Stomach smooth muscle (tissue), 2 donors: ENCODE measurements around the gene NBEA.

Experiments used
- H3K27ac ChIP-seq: one replicate; pipeline ENCODE4 v1.7.0; 2013; ENCODE audit warnings: mild to moderate bottlenecking, low read length, inconsistent platforms
- H3K27me3 ChIP-seq, 2 donors: one replicate each; pipeline ENCODE4 v1.7.0; 2013; ENCODE audit warnings: low read length in 2 of 2; ENCODE audit not compliant: insufficient read depth in 2 of 2, control insufficient read depth in 1 of 2
- H3K36me3 ChIP-seq, 2 donors: one replicate each; pipeline ENCODE4 v1.7.0; 2013; ENCODE audit warnings: low read length in 2 of 2; ENCODE audit not compliant: control insufficient read depth in 2 of 2, insufficient read depth in 2 of 2
- H3K4me1 ChIP-seq: one replicate; pipeline ENCODE4 v1.7.0; 2013; ENCODE audit warnings: low read length; ENCODE audit not compliant: control insufficient read depth, insufficient read depth
- H3K4me3 ChIP-seq, 2 donors: one replicate each; pipeline ENCODE4 v1.7.0; 2013; ENCODE audit warnings: low read length in 2 of 2
- H3K9ac ChIP-seq, 2 donors: one replicate each; pipeline ENCODE4 v1.7.0; 2013; ENCODE audit warnings: low read length in 2 of 2, mild to moderate bottlenecking in 1 of 2
- H3K9me3 ChIP-seq, 2 donors: one replicate each; pipeline ENCODE4 v1.7.0; 2013; ENCODE audit warnings: low read length in 2 of 2; ENCODE audit not compliant: control insufficient read depth in 2 of 2
- donor health status: healthy.
- donor health status: Pancreatic carcinoma.

Gene NBEA

DNA sequence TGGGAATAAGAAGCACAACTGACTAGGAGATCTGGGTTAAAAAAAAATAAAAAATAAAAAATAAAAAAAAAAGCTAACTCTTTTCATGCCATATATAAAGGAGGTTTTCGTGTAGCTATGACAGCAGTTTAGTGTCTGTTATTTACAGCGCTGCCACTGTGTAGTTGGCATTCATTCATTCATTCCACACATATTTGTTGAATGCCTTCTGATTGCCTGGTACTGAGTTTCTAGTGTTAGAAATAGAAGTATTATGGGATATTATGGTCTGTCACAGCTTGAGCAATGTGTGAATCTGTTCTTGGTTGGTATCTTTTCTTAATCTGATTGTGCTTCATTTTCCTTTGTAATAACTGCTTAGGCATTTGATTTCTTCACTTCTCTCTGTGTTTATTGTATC, 237.4 kb downstream of the NBEA start:
- Histone ChIP-seq H3K27me3 (no peaks in the 10 kb centered on the region), H3K36me3 (peaks cover 8% of the 10 kb centered on the region in 2 donors), H3K9me3 (no peaks in the 10 kb centered on the region), H3K4me3 (no peak overlapping the region), H3K4me1 (no peaks in the 10 kb centered on the region), H3K9ac (no peak overlapping the region), H3K27ac (no peak overlapping the region)

GRCh38 chr13:35179920-35180663, 238.0 kb downstream of the NBEA start:
- peaks cover 5 to 10% of the 10 kb centered on the region in 2 donors for H3K36me3 ChIP-seq
- no peak overlapping the region for H3K4me3 ChIP-seq
- no peaks in the 10 kb centered on the region for H3K4me1 ChIP-seq
- no peaks in the 10 kb centered on the region for H3K27me3 ChIP-seq
- H3K9me3 ChIP-seq, result no peaks in the 10 kb centered on the region
- no peak overlapping the region for H3K9ac ChIP-seq
- H3K27ac ChIP-seq, result no peak overlapping the region

DNA sequence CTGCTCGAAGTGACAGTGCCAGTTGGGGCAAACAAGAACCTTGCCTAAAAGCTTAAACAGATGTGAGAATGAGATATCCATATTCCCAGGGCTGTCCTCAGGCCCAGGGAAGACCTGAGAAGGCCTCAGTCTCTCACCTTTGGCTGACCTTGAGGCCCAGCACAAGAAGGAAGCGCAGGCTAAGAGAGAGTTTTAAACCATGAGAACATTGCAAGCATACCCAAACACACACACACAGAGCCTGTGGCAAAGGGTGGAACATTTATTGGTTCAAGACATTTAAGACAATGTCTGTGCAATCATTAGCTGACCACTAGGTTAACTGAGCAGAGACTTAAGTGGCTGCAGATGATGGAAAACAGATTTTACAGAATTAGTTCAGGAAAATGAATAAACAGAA, 248.2 kb downstream of the NBEA start:
- no peak overlapping the region for H3K4me3 ChIP-seq

DNA sequence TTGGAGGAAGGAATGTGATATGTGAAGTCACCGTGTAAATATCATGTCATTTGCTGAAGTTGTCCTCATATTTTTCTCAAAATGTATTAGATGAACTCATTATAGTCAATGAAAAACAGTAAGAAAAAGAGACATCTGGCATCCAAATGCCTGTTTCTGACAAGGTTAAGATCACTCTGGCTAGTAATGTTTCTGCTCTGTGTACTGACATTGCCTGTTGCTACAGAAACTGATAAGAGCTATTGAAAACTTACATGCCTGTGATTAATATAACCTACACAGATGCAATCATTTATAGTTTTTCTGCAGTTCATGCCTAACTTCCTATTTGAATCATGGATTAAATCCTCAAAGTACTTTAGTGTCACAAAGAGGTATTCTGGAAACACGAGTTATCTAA, 249.8 kb downstream of the NBEA start:
- H3K9ac ChIP-seq, result no peak overlapping the region
- peaks cover 2 to 3% of the 10 kb centered on the region in 2 donors for H3K36me3 ChIP-seq
- H3K9me3 ChIP-seq, result no peaks in the 10 kb centered on the region
- no peaks in the 10 kb centered on the region for H3K27me3 ChIP-seq
- H3K4me1 ChIP-seq, result no peaks in the 10 kb centered on the region
- H3K27ac ChIP-seq, result no peak overlapping the region
- H3K4me3 ChIP-seq, result no peak overlapping the region

More for the DNA sequence above, 248.2 kb downstream of the NBEA start:
- Histone ChIP-seq H3K9ac (no peak overlapping the region), H3K9me3 (no peaks in the 10 kb centered on the region), H3K27me3 (no peaks in the 10 kb centered on the region), H3K36me3 (peaks cover 0 to 2% of the 10 kb centered on the region in 2 donors), H3K4me1 (no peaks in the 10 kb centered on the region), H3K27ac (no peak overlapping the region)

GRCh38 chr13:35198613-35199200, 256.6 kb downstream of the NBEA start:
- H3K36me3 ChIP-seq, result peaks cover 2 to 6% of the 10 kb centered on the region in 2 donors

DNA sequence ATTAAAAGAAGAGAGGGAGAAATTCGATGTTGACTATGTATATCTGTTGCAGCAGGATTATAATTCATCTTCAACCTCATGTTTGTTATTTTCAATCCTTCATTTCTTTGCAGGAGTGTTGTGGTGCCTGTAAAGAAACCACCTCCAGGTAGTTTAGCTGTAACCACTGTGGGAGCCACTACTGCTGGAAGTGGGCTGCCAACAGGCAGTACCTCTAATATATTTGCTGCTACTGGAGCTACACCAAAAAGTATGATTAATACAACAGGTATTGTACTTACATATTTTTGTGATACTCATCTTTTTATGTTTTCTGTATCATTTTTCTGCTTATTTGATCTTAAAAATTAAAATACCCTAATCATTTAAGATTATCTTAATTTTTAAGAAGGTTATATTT, 266.5 kb downstream of the NBEA start:
- Histone ChIP-seq H3K36me3 (no peaks in the 10 kb centered on the region), H3K27me3 (no peaks in the 10 kb centered on the region)

More at GRCh38 chr13:35198613-35199200, 256.6 kb downstream of the NBEA start:
- no peaks in the 10 kb centered on the region for H3K9me3 ChIP-seq
- H3K4me1 ChIP-seq, result no peaks in the 10 kb centered on the region
- no peak overlapping the region for H3K4me3 ChIP-seq
- no peaks in the 10 kb centered on the region for H3K27me3 ChIP-seq
- H3K27ac ChIP-seq, result no peak overlapping the region
- H3K9ac ChIP-seq, result no peak overlapping the region

GRCh38 chr13:35210261-35210660, 268.2 kb downstream of the NBEA start:
- no peak overlapping the region for H3K9ac ChIP-seq
- H3K27me3 ChIP-seq, result no peaks in the 10 kb centered on the region
- H3K4me1 ChIP-seq, result no peaks in the 10 kb centered on the region
- no peak overlapping the region for H3K27ac ChIP-seq
- no peak overlapping the region for H3K4me3 ChIP-seq
- no peaks in the 10 kb centered on the region for H3K9me3 ChIP-seq
- H3K36me3 ChIP-seq, result no peaks in the 10 kb centered on the region

More for the DNA sequence above, 266.5 kb downstream of the NBEA start:
- no peak overlapping the region for H3K27ac ChIP-seq
- no peaks in the 10 kb centered on the region for H3K9me3 ChIP-seq
- H3K4me1 ChIP-seq, result no peaks in the 10 kb centered on the region
- H3K9ac ChIP-seq, result no peak overlapping the region
- no peak overlapping the region for H3K4me3 ChIP-seq

DNA sequence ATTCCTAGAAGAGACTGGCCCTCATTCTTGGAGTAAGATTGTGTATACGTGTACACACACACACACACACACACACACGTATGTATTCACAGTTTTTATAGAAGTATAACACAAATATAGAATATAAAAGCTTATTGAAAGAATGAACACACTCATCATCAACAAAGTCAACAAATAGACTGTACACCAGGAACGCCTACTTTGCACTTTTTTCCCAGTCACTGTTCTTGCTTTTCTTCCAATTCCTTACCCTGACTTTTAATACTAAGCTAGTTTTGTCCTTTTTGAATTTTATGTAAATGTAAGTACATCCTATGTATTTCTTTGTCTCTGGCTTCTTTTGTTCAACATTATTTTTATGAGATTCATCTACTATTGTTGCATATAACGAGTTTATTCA, 269.9 kb downstream of the NBEA start:
- Histone ChIP-seq H3K9me3 (no peaks in the 10 kb centered on the region), H3K27ac (no peak overlapping the region), H3K9ac (no peak overlapping the region), H3K4me1 (no peaks in the 10 kb centered on the region), H3K36me3 (no peaks in the 10 kb centered on the region), H3K27me3 (no peaks in the 10 kb centered on the region), H3K4me3 (no peak overlapping the region)

DNA sequence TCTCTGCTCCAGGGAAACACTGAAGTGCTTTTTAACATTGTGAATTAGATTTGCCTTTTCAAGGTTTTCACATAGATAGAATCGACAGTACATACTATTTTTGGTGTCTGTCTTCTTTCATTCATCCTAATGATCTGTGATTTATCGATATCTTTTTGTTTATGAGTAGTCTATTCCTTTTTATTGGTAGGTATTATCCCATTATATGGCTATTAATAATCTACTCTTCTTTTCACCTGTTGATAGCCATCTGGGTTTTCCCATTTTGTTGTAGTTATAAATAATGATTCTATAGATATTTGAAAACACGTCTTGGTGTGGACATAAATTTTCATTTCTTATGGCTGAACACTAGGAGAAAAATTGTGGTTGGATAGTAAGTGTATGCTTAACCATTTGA, 271.8 kb downstream of the NBEA start:
- H3K4me1 ChIP-seq, result no peaks in the 10 kb centered on the region
- H3K9me3 ChIP-seq, result no peaks in the 10 kb centered on the region
- no peak overlapping the region for H3K4me3 ChIP-seq

GRCh38 chr13:35216131-35216530, 274.1 kb downstream of the NBEA start:
- Histone ChIP-seq H3K27me3 (no peaks in the 10 kb centered on the region), H3K4me3 (no peak overlapping the region), H3K4me1 (no peaks in the 10 kb centered on the region), H3K27ac (no peak overlapping the region), H3K36me3 (no peaks in the 10 kb centered on the region), H3K9ac (no peak overlapping the region), H3K9me3 (no peaks in the 10 kb centered on the region)

More for the DNA sequence above, 271.8 kb downstream of the NBEA start:
- H3K27me3 ChIP-seq, result no peaks in the 10 kb centered on the region
- no peak overlapping the region for H3K27ac ChIP-seq
- no peaks in the 10 kb centered on the region for H3K36me3 ChIP-seq
- H3K9ac ChIP-seq, result no peak overlapping the region

GRCh38 chr13:35219021-35219420, 277.0 kb downstream of the NBEA start:
- Histone ChIP-seq H3K4me1 (no peaks in the 10 kb centered on the region), H3K27ac (no peak overlapping the region), H3K9ac (no peak overlapping the region), H3K4me3 (no peak overlapping the region), H3K27me3 (no peaks in the 10 kb centered on the region), H3K9me3 (no peaks in the 10 kb centered on the region), H3K36me3 (no peaks in the 10 kb centered on the region)
